Lower lobe of right lung (tissue), 2 donors: ENCODE measurements around the gene IMMT. TPM values are rescaled to one million over a fixed set of nuclear protein-coding genes. Genes with fewer than 3 reads are reported as not detected.
A peak's percentile ranks its signal among the peaks of the same experiment; 100 is the strongest.

ENCODE experiments used
- ATAC-seq, 2 donors: fragments of 200-7000 bp; cut with Tn5 transposase; one replicate each; pipeline ENCODE4 v1.9.1; 2020 to 2022; ENCODE audit warnings: mild to moderate bottlenecking in 2 of 2, moderate library complexity in 2 of 2
- DNase-seq: peaks from one replicate; pipeline ENCODE4 v3.0.0-alpha.2; 2020
- H3K27ac ChIP-seq: fragments of 200-600 bp; one replicate; pipeline ENCODE4 v1.8.0; 2022
- H3K27me3 ChIP-seq: fragments of 200-600 bp; one replicate; pipeline ENCODE4 v1.8.0; 2022; ENCODE audit warnings: low read depth
- H3K36me3 ChIP-seq: fragments of 200-600 bp; one replicate; pipeline ENCODE4 v1.8.0; 2022; ENCODE audit warnings: mild to moderate bottlenecking
- H3K4me1 ChIP-seq: fragments of 200-600 bp; one replicate; pipeline ENCODE4 v1.8.0; 2022
- H3K4me3 ChIP-seq: fragments of 200-600 bp; one replicate; pipeline ENCODE4 v1.8.0; 2022; ENCODE audit warnings: mild to moderate bottlenecking
- H3K9me3 ChIP-seq: fragments of 200-600 bp; one replicate; pipeline ENCODE4 v1.8.0; 2022
- CTCF ChIP-seq: fragments of 200-600 bp; IDR thresholded peaks from one replicate; pipeline ENCODE4 v1.8.0; 2022; ENCODE audit warnings: antibody characterized with exemption, mild to moderate bottlenecking
- intact Hi-C: fragments of 100-400 bp; cut with DNase I; formaldehyde crosslinking; loops from one replicate; pipeline ENCODE4 v1.11.0; 2022
- total RNA-seq: library from RNA; stranded (reverse); fragmentation: NEBNext Ultra II Directional; extraction: Animal tissue kit (Norgen Biotek cat#: 25700); gene quantifications from one replicate; pipeline ENCODE4 v1.2.1, GENCODE V29; 2021
- donor health status: DM: no; HTN: yes; CAD: no; lungs with severe emphysema.

The IMMT gene
- total RNA-seq, 1 donor from 2014 or later: 58.0 TPM

GRCh38 chr2:86213699-86214502, 18.6 kb upstream of the IMMT start:
- H3K27ac ChIP-seq: no peak overlapping the region
- DNase-seq (no peak), ATAC-seq (no peak)
- peaks cover 46% of the 10 kb centered on the region for H3K36me3 ChIP-seq
- no peak for TF ChIP-seq CTCF
- H3K9me3 ChIP-seq: no peaks in the 10 kb centered on the region
- peaks cover 6% of the 10 kb centered on the region for H3K27me3 ChIP-seq
- intact Hi-C loops: loop anchor here (10.0 kb wide), 1 partner anchor 151 kb away; no protein-coding TSS in a partner anchor
- no peak overlapping the region for H3K4me3 ChIP-seq
- peaks cover 14% of the 10 kb centered on the region for H3K4me1 ChIP-seq

GRCh38 chr2:86213056-86213455, 17.8 kb upstream of the IMMT start:
- no peak overlapping the region for H3K4me3 ChIP-seq
- intact Hi-C loops: loop anchor here (10.0 kb wide), 1 partner anchor 152 kb away; no protein-coding TSS in a partner anchor
- H3K27ac ChIP-seq: no peak overlapping the region
- H3K9me3 ChIP-seq: no peaks in the 10 kb centered on the region
- ATAC-seq (peak in 1 of 2 donors; percentile 34), DNase-seq (no peak)
- H3K27me3 ChIP-seq: peaks cover 6% of the 10 kb centered on the region
- H3K36me3 ChIP-seq: peaks cover 55% of the 10 kb centered on the region
- TF ChIP-seq CTCF: no peak
- peaks cover 14% of the 10 kb centered on the region for H3K4me1 ChIP-seq

- intact Hi-C loops: loop anchor here (10.0 kb wide), 1 partner anchor 153 kb away; no protein-coding TSS in a partner anchor
- Histone ChIP-seq H3K27me3 (peaks cover 5% of the 10 kb centered on the region), H3K4me3 (no peak overlapping the region), H3K4me1 (peaks cover 14% of the 10 kb centered on the region), H3K9me3 (no peaks in the 10 kb centered on the region), H3K36me3 (peaks cover 67% of the 10 kb centered on the region), H3K27ac (no peak overlapping the region)
- ATAC-seq: peak; percentile 45 to 74
- TF ChIP-seq CTCF: no peak
- no peak for DNase-seq
These were observed 16.5 kb upstream of the IMMT start for GRCh38 chr2:86211796-86212188.

GRCh38 chr2:86211033-86211795, 16.0 kb upstream of the IMMT start:
- H3K36me3 ChIP-seq: peaks cover 73% of the 10 kb centered on the region
- intact Hi-C loops: loop anchor here (10.0 kb wide), 1 partner anchor 154 kb away; no protein-coding TSS in a partner anchor
- TF ChIP-seq CTCF: no peak
- no peak overlapping the region for H3K27ac ChIP-seq
- peaks cover 14% of the 10 kb centered on the region for H3K4me1 ChIP-seq
- ATAC-seq (peak; percentile 93 to 95), DNase-seq (peak; percentile 63)
- H3K27me3 ChIP-seq: no peaks in the 10 kb centered on the region
- H3K9me3 ChIP-seq: no peaks in the 10 kb centered on the region
- H3K4me3 ChIP-seq: no peak overlapping the region

GRCh38 chr2:86204458-86204857, 9.2 kb upstream of the IMMT start:
- Histone ChIP-seq H3K27ac (no peak overlapping the region), H3K4me3 (no peak overlapping the region), H3K4me1 (peaks cover 18% of the 10 kb centered on the region), H3K27me3 (no peaks in the 10 kb centered on the region), H3K9me3 (no peaks in the 10 kb centered on the region), H3K36me3 (peaks cover 36% of the 10 kb centered on the region)
- no peak for DNase-seq
- no peak for TF ChIP-seq CTCF
- ATAC-seq: no peak
- intact Hi-C loops: no loop called here
